ENCODE results near the gene KCNS3.

The KCNS3 gene

DNA sequence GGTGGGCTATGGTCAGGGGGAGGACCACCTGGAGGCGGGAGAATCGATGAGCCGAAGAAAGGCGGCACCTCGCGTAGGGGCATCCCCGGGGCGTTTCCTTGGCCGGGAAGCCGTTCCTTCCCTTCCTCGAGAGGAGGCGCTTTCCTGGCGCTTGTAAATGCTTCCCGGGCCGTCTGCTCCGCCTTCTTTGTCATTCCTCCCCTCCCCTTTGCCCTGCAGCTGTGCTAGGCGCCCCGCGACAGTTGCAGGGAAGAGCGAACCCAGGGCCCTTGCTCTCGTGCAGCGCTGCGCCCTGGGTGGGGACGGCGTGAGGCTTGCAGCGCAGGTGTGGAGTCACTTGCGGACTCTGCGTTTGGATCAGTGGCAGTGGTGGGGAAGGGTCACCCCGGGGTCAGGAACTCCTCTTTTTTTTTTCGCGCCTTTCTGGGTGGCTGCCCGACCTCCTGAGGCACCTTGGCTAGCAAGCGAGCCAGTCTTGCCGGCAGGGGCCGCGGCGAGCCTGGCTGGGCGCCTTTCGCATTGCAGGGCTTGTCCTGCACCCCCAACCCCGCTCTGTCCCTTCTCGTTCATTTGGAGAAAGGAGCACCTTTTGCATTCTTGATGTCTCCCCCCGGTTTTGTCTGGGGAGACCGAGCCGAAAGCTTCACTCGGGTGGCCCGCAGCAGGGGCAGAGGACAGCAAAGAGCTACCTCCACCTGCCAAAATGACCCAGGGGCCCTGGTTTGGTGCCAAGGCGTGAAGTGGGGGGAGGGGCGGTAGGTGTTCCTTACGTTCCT lies 858 bp downstream of the KCNS3 start:
- no peak for DNase-seq

DNA sequence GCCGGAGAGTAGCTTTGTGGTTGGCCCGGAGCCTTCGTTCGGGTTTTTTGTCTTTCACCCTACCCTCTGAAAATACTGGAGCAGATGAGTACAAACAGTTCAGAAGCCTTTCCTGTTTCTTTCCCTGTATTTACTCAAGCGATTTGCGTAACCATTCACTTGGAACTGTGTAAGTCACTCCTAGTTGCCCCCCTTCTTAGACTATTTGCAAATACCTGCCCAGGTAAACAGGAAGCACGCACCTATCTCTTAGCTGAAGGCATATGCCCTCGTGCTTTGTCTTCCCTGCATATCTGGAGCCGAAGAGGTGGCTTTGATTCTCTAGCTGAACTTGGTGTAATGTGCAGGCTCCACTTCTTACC lies 1.4 kb downstream of the KCNS3 start:
- DNase-seq, result no peak

DNA sequence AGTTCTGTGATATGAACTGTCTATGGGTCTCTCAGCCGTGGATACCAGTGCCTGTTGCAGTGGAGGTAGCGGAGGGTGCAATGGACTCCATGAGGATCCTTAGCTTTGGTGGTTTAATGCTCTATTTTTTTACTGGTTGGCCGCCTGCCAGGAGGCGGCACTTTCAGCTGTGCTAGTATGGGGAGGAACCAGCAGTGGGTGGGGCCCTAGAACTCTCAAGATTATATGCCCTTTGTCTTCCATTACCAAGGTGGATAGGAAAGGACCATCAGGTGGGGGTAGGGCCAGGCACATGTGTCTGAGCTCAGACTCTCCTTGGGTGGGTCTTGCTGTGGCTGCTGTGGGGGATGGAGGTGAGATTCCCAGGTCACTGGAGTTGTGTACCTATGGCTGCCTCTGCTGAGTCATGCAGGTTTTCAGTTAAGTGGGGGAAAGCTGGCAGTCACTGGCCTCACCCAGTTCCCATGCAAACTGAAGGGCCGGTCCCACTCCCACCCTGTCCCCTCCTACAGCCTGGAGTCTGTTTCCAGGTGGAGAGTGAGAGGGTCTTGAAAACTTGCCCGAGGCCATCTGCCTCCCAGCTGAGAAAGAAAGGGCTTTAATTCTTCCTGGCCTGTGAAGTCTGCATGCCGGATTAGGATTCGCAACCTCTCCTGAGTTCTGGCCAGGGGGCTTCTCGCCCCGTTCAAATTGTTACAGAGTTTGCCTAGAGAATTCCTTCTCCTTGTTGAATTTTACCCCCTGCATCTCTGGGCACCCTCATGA lies 14.5 kb downstream of the KCNS3 start:
- no peak for DNase-seq

DNA sequence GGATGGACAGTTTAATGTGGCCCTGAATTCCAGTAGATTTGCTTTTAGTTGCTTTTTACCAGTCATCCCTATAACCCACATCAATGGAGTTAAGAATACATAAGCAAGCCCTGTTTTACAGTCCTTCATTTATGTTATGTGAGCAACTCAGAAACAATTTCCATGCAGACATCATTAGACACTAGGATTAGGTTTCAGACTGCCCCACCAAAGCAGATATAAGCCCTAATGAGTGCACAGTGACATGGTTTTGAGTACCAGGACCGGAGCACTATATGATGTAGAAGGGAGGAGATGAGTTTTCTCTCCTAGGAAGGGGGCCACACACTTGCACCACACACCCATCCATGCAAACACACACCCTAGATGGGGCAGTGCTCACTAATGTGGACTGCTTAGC lies 15.5 kb downstream of the KCNS3 start:
- no peak for DNase-seq

DNA sequence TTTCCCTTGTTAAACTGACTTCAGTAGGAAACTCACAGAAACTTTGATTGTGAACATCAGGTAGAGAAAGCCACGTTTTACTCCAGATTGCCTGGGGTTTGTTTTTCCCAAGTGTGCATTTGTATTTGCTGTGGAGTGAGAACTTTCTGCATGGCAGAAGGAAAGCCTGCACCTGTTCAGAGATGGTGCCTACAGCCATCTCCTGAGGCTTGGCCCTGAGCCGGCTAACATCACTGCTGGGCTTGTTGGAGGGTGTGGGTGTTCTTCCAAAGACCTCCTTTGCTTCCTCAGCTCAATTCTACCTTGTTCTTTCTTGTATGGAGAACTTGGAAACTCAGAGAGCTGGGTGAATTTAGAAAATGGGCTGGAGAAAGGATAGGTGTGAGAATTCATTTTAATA lies 16.1 kb downstream of the KCNS3 start:
- DNase-seq, result no peak

- DNase-seq, result no peak
These were observed 21.4 kb downstream of the KCNS3 start for GRCh38 chr2:17899871-17900270.

GRCh38 chr2:17901246-17901645 lies 22.8 kb downstream of the KCNS3 start:
- DNase-seq, result no peak

DNA sequence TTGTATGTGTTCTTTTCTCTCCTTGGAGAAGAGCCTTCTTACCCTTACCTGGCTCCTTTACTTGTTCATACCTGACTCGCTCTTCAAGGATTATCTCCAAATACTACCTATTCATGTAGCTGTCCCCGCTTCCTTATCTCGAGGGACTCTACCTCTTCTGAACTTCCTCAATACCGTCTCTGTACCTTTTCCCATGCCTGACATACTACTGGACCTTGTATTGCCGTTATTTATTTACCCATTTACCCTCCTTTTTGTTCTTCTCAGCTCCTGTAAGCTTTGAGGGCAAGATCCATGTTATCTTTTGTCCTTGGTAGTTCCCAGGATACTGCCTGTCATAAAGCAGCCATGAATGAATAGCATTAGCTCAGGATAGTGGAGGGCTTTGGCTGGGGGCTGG lies 32.5 kb downstream of the KCNS3 start:
- no peak for DNase-seq

DNA sequence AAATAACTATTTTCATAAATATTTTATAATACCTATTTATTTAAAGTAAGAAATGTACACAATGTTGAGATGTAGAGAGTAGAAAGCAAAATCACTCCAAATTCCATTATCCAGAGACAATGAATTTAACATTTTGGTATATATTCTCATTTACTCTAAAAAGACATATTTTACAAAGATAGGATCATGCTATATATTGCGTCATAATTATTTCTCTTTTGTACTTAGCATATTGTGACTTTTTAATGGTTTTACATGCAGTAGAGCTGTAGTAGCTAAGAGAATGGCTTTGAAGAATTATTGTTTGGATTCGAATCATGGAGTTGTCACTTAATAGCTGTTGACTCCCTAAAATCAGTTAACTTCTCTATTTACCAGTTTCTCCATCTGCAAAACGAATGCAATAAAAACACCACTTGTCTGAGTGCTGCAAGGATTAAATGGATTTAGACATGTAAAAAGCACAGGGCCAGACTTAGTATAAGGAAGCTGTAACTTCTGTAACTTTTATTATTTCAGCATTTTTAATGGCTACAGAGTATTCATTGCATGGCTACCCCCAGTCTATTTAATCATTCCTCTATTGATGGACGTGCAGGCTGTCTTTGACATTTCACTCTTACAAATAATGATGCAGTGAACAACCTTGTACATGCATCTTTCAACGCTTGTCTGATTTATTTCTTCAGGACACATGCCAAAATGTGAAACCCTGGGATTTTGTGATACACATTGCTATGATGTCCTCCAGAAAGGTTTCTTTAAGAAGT lies 33.2 kb downstream of the KCNS3 start:
- DNase-seq, result no peak

DNA sequence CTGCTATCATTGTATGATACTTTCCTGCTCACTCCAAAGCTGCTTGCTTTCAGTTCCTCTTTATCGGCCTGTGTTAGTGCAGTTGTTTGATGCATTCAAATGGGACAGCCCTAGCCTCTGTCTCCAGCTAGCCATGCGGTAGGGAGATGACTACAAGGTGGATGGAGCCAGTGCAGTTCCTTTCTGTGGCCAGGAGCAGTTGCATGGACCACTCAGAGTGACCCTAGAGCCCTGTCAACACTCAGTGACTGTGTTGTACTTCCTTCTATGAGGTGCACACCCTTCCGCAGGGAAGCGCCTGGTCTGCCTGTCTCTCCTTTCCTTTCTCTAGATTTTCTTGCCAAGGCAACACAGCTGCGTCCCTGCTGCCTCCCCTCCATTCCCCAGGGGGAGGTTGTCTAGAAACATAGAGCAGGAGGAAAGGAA lies 33.8 kb downstream of the KCNS3 start:
- no peak for DNase-seq

DNA sequence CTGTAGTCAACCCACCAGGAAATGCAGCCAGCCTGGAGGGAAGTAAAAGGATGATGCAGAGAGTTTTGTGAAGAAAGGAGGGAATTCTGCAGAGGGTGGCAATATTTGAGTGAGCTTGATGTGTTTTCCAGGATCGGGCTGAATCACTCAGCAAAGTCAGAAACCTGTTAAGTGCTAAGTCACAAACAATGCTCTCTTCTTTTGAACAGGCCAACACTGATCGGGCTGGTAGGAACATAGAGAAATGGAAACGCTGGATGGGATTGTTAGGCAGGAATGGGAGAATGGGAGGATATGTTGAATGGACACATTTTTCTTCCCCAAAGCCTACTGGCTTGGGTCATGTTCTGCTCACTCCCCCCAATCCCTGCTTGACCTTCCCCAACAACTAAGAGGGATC lies 36.6 kb downstream of the KCNS3 start:
- DNase-seq, result no peak

DNA sequence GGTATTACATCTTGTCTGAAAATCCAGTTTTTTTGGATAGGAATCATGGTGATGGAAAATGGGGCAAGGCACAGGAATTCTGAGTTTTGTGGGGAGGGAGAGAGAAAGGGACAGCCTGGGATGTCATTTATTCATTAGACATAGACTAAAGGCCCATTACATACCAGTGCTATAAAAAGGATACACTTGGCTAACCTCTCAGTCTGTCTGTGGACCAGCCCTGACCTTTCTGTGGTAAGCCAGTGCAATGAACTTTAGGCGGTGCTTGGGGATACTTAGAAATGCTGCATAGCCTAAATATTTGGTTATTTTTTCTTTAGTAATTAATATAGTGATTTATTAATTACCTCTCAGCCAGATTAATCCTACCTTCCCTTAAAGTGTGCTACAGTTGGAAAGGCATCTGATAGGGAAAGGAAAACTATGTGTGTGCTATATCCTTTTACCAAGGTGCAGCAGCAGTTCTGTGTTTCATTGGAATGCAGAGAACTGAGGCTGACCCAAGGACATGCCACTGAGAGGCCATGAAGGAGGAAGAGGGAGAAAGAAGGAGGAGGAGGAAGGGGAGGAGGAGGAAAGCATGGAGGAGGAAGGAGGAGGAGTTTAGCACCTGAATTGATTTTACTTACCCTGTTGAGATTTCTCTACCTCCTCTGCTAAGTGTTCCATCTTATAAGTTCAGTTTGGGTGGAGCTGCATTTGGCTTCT lies 37.5 kb downstream of the KCNS3 start:
- DNase-seq, result no peak

- DNase-seq, result no peak
These were observed 38.1 kb downstream of the KCNS3 start for GRCh38 chr2:17916584-17916983.

GRCh38 chr2:17918789-17919188 lies 40.3 kb downstream of the KCNS3 start:
- DNase-seq, result no peak

DNA sequence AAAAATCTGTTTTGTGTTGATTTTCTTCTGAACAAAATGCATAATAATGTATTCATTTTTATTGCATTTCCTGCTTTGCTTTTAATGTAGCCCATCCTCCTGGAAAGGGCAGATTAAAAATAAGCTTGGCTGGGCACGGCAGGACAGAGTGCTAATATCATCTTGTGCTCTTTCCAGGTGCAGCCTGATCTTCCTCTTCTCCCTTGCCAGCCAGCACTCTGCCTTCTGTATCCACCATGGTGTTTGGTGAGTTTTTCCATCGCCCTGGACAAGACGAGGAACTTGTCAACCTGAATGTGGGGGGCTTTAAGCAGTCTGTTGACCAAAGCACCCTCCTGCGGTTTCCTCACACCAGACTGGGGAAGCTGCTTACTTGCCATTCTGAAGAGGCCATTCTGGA lies 52.3 kb downstream of the KCNS3 start:
- DNase-seq, result no peak

DNA sequence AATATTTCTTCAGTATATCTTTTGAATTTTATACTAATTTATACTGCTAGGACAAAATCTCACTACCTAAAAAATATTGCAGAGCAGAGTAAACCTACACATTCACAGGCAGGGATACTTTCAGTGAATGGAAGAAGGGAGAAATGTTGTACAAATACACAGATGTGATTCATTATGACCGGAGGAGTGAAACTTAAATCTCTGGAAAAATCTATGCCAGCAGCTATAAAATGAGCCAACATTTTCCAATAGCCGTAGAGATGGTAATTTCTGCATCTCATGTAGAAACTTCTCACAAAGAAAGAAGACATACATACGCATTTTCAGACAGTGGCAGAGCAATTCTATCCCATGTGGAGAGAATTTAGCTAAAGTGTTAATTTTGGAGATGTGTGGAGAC lies 54.8 kb downstream of the KCNS3 start:
- DNase-seq, result no peak

GRCh38 chr2:17934721-17935120 lies 56.3 kb downstream of the KCNS3 start:
- no peak for DNase-seq

- DNase-seq, result no peak
These were observed 56.9 kb downstream of the KCNS3 start for GRCh38 chr2:17935242-17935885.

- DNase-seq, result no peak
These were observed 58.1 kb downstream of the KCNS3 start for GRCh38 chr2:17936599-17936998.

GRCh38 chr2:17940091-17940630 lies 61.7 kb downstream of the KCNS3 start:
- no peak for DNase-seq

- no peak for DNase-seq
These were observed 65.0 kb downstream of the KCNS3 start for GRCh38 chr2:17943444-17943843.

GRCh38 chr2:17947113-17947512 lies 68.6 kb downstream of the KCNS3 start:
- no peak for DNase-seq

Measured in GOT3 (cell line).